ENCODE results near the gene CYFIP1. TPM values are rescaled to one million over a fixed set of nuclear protein-coding genes. Genes with fewer than 3 reads are reported as not detected.

The CYFIP1 gene
- total and polyA plus RNA-seq, 10 of the 15 experiments (the other 5 are each of a cell fraction or from before 2014, with no cell fraction given), result 3.5 to 46.2 (median 28.3) TPM

- ChIA-PET CTCF (no interaction called here), RAD21 (ENCODE audit: unreplicated experiment) (no interaction called here), POLR2A (no interaction called here), SMC1A (ENCODE audit: uncharacterized antibody, unreplicated experiment) (no interaction called here)
- H3K4me2 ChIP-seq (ENCODE audit: control insufficient read depth, insufficient read depth), result no peak overlapping the region
- H3K79me2 ChIP-seq (ENCODE audit: control insufficient read depth, insufficient read depth, low read length), result no peaks in the 10 kb centered on the region
- FAIRE-seq (no peak), DNase-seq (ENCODE audit: low read depth, low spot score) (no peak), ATAC-seq (no peak)
- WGBS (ENCODE audit: insufficient coverage, insufficient replicate concordance, low lambda C conversion rate, missing lambda C conversion rate), result 79% methylated on average over 3 of the region's 3 CpGs
- H3K27me3 ChIP-seq (replicated peaks in 1 of 2; ENCODE audit: control insufficient read depth in 2 of 2, insufficient read depth in 2 of 2, low read length in 1 of 2), result no peaks in the 10 kb centered on the region
- H3K9me3 ChIP-seq (replicated peaks; ENCODE audit: control insufficient read depth, insufficient read depth, low read length), result no peaks in the 10 kb centered on the region
- BruUV-seq (replicated peaks), result no TSS peak
- no peak overlapping the region for H3K27ac ChIP-seq (ENCODE audit: control insufficient read depth, insufficient read depth)
- no peak overlapping the region for H3K4me3 ChIP-seq
- intact Hi-C loops (cut with micrococcal nuclease; ENCODE audit: unreplicated experiment) (no loop called here), in situ Hi-C loops (cut with MboI) (no loop called here)
- H3K9ac ChIP-seq (ENCODE audit: control insufficient read depth, insufficient read depth, low read length), result no peak overlapping the region
- no peaks in the 10 kb centered on the region for H3K4me1 ChIP-seq (ENCODE audit: control insufficient read depth, insufficient read depth, low read length)
- TF ChIP-seq TAF1 (IDR thresholded peaks at IDR 0.05; ENCODE audit: borderline replicate concordance, low read depth, low read length) (no peak), SKIL (IDR thresholded peaks at IDR 0.05; ENCODE audit: low read depth, poor library complexity, severe bottlenecking) (no peak), SREBF2 (IDR thresholded peaks at IDR 0.05; ENCODE audit: low read length) (no peak), WRNIP1 (IDR thresholded peaks at IDR 0.05; ENCODE audit: borderline replicate concordance, low read depth, low read length) (no peak), PBX3 (IDR thresholded peaks at IDR 0.05; ENCODE audit: insufficient replicate concordance, low read depth, low read length) (no peak), ZSCAN29 (IDR thresholded peaks at IDR 0.05) (no peak), KAT2A (conservative IDR thresholded peaks at IDR 0.05; ENCODE audit: control insufficient read depth, low read depth, low read length) (no peak), IRF4 (IDR thresholded peaks at IDR 0.05; ENCODE audit: low read depth, low read length) (no peak), USF1 (IDR thresholded peaks at IDR 0.05; ENCODE audit: borderline replicate concordance, extremely low read length, insufficient read depth, low read depth, low read length) (no peak), CHD2 (IDR thresholded peaks at IDR 0.05; ENCODE audit: borderline replicate concordance, low read depth, low read length) (no peak), MLLT1 (IDR thresholded peaks at IDR 0.05) (no peak), STAT1 (conservative IDR thresholded peaks at IDR 0.05) (no peak), ZBTB11 (CRISPR knock-in tag; IDR thresholded peaks at IDR 0.05) (no peak)
- H3K36me3 ChIP-seq (ENCODE audit: control insufficient read depth in 2 of 2, insufficient read depth in 2 of 2, low read length in 1 of 2), result peaks cover 9 to 33% of the 10 kb centered on the region in 2 experiments
- no peak overlapping the region for H2AFZ ChIP-seq (ENCODE audit: control insufficient read depth, low read depth, low read length)
- H4K20me1 ChIP-seq (ENCODE audit: control insufficient read depth, insufficient read depth), result no peaks in the 10 kb centered on the region
Measured at GRCh38 chr15:23014394-23015000, 34.3 kb upstream of the CYFIP1 start.

Measured in GM12878 (cell line).